GM21381 (cell line): ENCODE results near the gene NPDC1.
A peak's percentile ranks its signal among the peaks of the same experiment; 100 is the strongest.
"Not testable (repeated sequence)": the region's sequence is repeated elsewhere in the genome, so short reads cannot be mapped to it uniquely, and the experiment has no call there.

Experiments used
- ATAC-seq: cut with Tn5 transposase; IDR thresholded peaks from one replicate; pipeline ENCODE4 v1.9.1; 2021; ENCODE audit warnings: mild to moderate bottlenecking, moderate library complexity; ENCODE audit not compliant: unreplicated experiment

Gene NPDC1

GRCh38 chr9:137014166-137014565 is 31.8 kb downstream of the NPDC1 start:
- ATAC-seq = no peak

- no peak for ATAC-seq
These were observed 32.4 kb downstream of the NPDC1 start for GRCh38 chr9:137013571-137013940.

- ATAC-seq = no peak
These were observed 33.0 kb downstream of the NPDC1 start for GRCh38 chr9:137012694-137013570.

GRCh38 chr9:137011907-137012675 is 33.9 kb downstream of the NPDC1 start:
- ATAC-seq = no peak

- no peak for ATAC-seq
These were observed 34.8 kb downstream of the NPDC1 start for GRCh38 chr9:137011156-137011555.

- ATAC-seq = no peak
These were observed 35.8 kb downstream of the NPDC1 start for GRCh38 chr9:137009938-137010732.

GRCh38 chr9:137009217-137009616 is 36.8 kb downstream of the NPDC1 start:
- no peak for ATAC-seq

- no peak for ATAC-seq
These were observed 37.7 kb downstream of the NPDC1 start for GRCh38 chr9:137008312-137008711.

- no peak for ATAC-seq
These were observed 38.1 kb downstream of the NPDC1 start for GRCh38 chr9:137007816-137008270.

- ATAC-seq = no peak
These were observed 38.7 kb downstream of the NPDC1 start for GRCh38 chr9:137007108-137007815.

- no peak for ATAC-seq
These were observed 39.6 kb downstream of the NPDC1 start for GRCh38 chr9:137006116-137007003.

GRCh38 chr9:137004285-137004684 is 41.7 kb downstream of the NPDC1 start:
- not testable (repeated sequence) for ATAC-seq

GRCh38 chr9:137002646-137003041 is 43.3 kb downstream of the NPDC1 start:
- ATAC-seq = no peak

GRCh38 chr9:137001857-137002645 is 43.9 kb downstream of the NPDC1 start:
- no peak for ATAC-seq

GRCh38 chr9:137000177-137000930 is 45.6 kb downstream of the NPDC1 start:
- ATAC-seq = peak; percentile 81

- no peak for ATAC-seq
These were observed 48.1 kb downstream of the NPDC1 start for GRCh38 chr9:136997830-136998234.

GRCh38 chr9:136997371-136997770 is 48.6 kb downstream of the NPDC1 start:
- ATAC-seq = no peak
